Testis (tissue), 2 donors: Measurements from ENCODE around the gene SLAMF9.

Experiments used
- CTCF ChIP-seq, 3 experiments: fragments of 450-650 bp in 2 of 3; fragments of 200-600 bp in 1 of 3; sonication (generic) in 1 of 3; IDR thresholded peaks; one replicate each; pipeline ENCODE4 v1.5.1; 2016 to 2019; ENCODE audit warnings: antibody characterized with exemption in 3 of 3, mild to moderate bottlenecking in 2 of 3, moderate library complexity in 1 of 3
- POLR2A ChIP-seq: fragments of 450-650 bp; IDR thresholded peaks from one replicate; pipeline ENCODE4 v1.6.1; 2017; ENCODE audit warnings: antibody characterized with exemption, mild to moderate bottlenecking, moderate library complexity

GRCh38 chr1:159928491-159929050 is 25.5 kb downstream of the SLAMF9 start:
- TF ChIP-seq CTCF (IDR thresholded peaks at IDR 0.05): no peak
- no peak for TF ChIP-seq POLR2A
